SK-N-SH (cell line): ENCODE results near the gene PPL. TPM values are rescaled to one million over a fixed set of nuclear protein-coding genes. Genes with fewer than 3 reads are reported as not detected.

Source experiments
- CTCF ChIA-PET: fragments of 300-600, 350-600 bp; formaldehyde crosslinking; extraction: SDS; loops from one replicate; lab custom pipeline; 2021; lab: Yijun Ruan, JAX
- POLR2A ChIA-PET: fragments of 350-600 bp; sonication (Branson Sonifier 250); formaldehyde crosslinking; extraction: SDS; loops from one replicate; lab custom pipeline; 2020; ENCODE audit warnings: antibody characterized with exemption, inconsistent platforms; lab: Yijun Ruan, JAX
- DNase-seq: peaks from one replicate; pipeline ENCODE4 v3.0.0; 2012
- H2AFZ ChIP-seq: fragments of 200-600 bp; sonication (generic); 2 replicates; pipeline ENCODE4 v1.8.1; 2016; ENCODE audit warnings: antibody characterized with exemption, mild to moderate bottlenecking, low read depth
- H3F3A ChIP-seq: fragments of 200-600 bp; sonication (generic); replicated peaks from 2 replicates; pipeline ENCODE3; 2016; ENCODE audit warnings: antibody characterized with exemption, mild to moderate bottlenecking; ENCODE audit not compliant: insufficient read depth
- H3K27ac ChIP-seq, 2 experiments: fragments of 200-500 bp in 1 of 2; fragments of 200-600 bp in 1 of 2; sonication (Bioruptor generic) in 1 of 2; sonication (generic), shearing (Covaris generic) in 1 of 2; 2 replicates each; pipeline versions ENCODE4 v1.5.1 to v1.6.1; 2014 to 2016; ENCODE audit warnings: low read depth in 2 of 2, inconsistent platforms in 1 of 2, low read length in 1 of 2, mild to moderate bottlenecking in 1 of 2, mixed read lengths in 1 of 2
- H3K27me3 ChIP-seq: fragments of 200-600 bp; sonication (generic), shearing (Covaris generic); 2 replicates; pipeline ENCODE4 v1.6.1; 2016; ENCODE audit warnings: mixed run types; ENCODE audit not compliant: insufficient read depth
- H3K36me3 ChIP-seq, 2 experiments: fragments of 200-500 bp in 1 of 2; fragments of 200-600 bp in 1 of 2; sonication (Bioruptor generic) in 1 of 2; sonication (generic) in 1 of 2; replicated peaks in 1 of 2; 2 replicates each; pipeline versions ENCODE3 to v1.5.1; 2014 to 2016; ENCODE audit warnings: low read length in 1 of 2, mild to moderate bottlenecking in 1 of 2; ENCODE audit not compliant: insufficient read depth in 2 of 2, control insufficient read depth in 1 of 2
- H3K4me1 ChIP-seq, 2 experiments: fragments of 200-500 bp in 1 of 2; fragments of 200-600 bp in 1 of 2; sonication (Bioruptor generic) in 1 of 2; sonication (generic), shearing (Covaris generic) in 1 of 2; 2 replicates each; pipeline versions ENCODE4 v1.5.1 to v1.6.1; 2014 to 2016; ENCODE audit warnings: low read depth in 1 of 2, low read length in 1 of 2, mixed run types in 1 of 2; ENCODE audit not compliant: insufficient read depth in 2 of 2, control insufficient read depth in 1 of 2
- H3K4me2 ChIP-seq: fragments of 200-600 bp; sonication (generic), shearing (Covaris generic); 2 replicates; pipeline ENCODE4 v1.6.1; 2017; ENCODE audit warnings: mixed run types
- H3K4me3 ChIP-seq, 2 experiments: fragments of 200-500 bp in 1 of 2; fragments of 200-600 bp in 1 of 2; sonication (Bioruptor generic) in 1 of 2; sonication (generic), shearing (Covaris generic) in 1 of 2; 2 replicates each; pipeline versions ENCODE4 v1.5.1 to v1.8.1; 2014 to 2016; ENCODE audit warnings: low read depth in 2 of 2, inconsistent platforms in 1 of 2, low read length in 1 of 2, mild to moderate bottlenecking in 1 of 2, mixed read lengths in 1 of 2, moderate library complexity in 1 of 2
- H3K79me2 ChIP-seq: fragments of 200-600 bp; sonication (generic); 2 replicates; pipeline ENCODE4 v1.8.1; 2017; ENCODE audit warnings: mild to moderate bottlenecking; ENCODE audit not compliant: insufficient read depth
- H3K9ac ChIP-seq: fragments of 200-600 bp; sonication (generic); 2 replicates; pipeline ENCODE4 v1.6.1; 2017; ENCODE audit warnings: mixed run types
- H3K9me2 ChIP-seq: fragments of 200-600 bp; sonication (generic); 2 replicates; pipeline ENCODE4 v1.6.1; 2017; ENCODE audit warnings: mixed run types
- H3K9me3 ChIP-seq: fragments of 200-600 bp; sonication (generic); 2 replicates; pipeline ENCODE4 v1.6.1; 2017; ENCODE audit warnings: mixed run types, mild to moderate bottlenecking, moderate library complexity
- H4K20me1 ChIP-seq: fragments of 200-600 bp; sonication (generic); 2 replicates; pipeline ENCODE4 v1.6.1; 2017; ENCODE audit warnings: mild to moderate bottlenecking, mixed run types; ENCODE audit not compliant: insufficient read depth
- CHD2 ChIP-seq: fragments of 150-350 bp; IDR thresholded peaks from 2 replicates; pipeline ENCODE4 v1.6.1; 2018; ENCODE audit warnings: low read length; ENCODE audit not compliant: partially characterized antibody
- EP300 ChIP-seq, 2 experiments: IDR thresholded peaks; 2 replicates each; pipeline versions ENCODE4 v1.4.0 to v1.6.1; 2012; ENCODE audit warnings: borderline replicate concordance in 1 of 2, low read depth in 1 of 2, low read length in 1 of 2
- EZH2phosphoT487 ChIP-seq: fragments of 200-600 bp; sonication (generic); IDR thresholded peaks from 2 replicates; pipeline ENCODE4 v1.6.1; 2017; ENCODE audit warnings: low read depth, mixed run types, mild to moderate bottlenecking, antibody characterized with exemption, moderate library complexity, borderline replicate concordance
- MXI1 ChIP-seq: IDR thresholded peaks from 2 replicates; pipeline ENCODE4 v1.6.1; 2012; ENCODE audit warnings: mild to moderate bottlenecking, low read depth, low read length, improper control_type of control experiment
- NRF1 ChIP-seq: IDR thresholded peaks from 2 replicates; pipeline ENCODE4 v1.6.1; 2012; ENCODE audit warnings: low read depth, mild to moderate bottlenecking, low read length
- PBX3 ChIP-seq: IDR thresholded peaks from 2 replicates; pipeline ENCODE4; 2012
- POLR2AphosphoS5 ChIP-seq: IDR thresholded peaks from 2 replicates; pipeline ENCODE4 v1.6.1; 2012; ENCODE audit warnings: low read depth, low read length
- RAD21 ChIP-seq: IDR thresholded peaks from 2 replicates; pipeline ENCODE4 v1.6.1; 2012; ENCODE audit warnings: mild to moderate bottlenecking, low read length
- RCOR1 ChIP-seq: fragments of 150-350 bp; IDR thresholded peaks from 2 replicates; pipeline ENCODE4 v1.6.1; 2017; ENCODE audit warnings: antibody characterized with exemption, low read length
- REST ChIP-seq: IDR thresholded peaks from 2 replicates; pipeline ENCODE4 v1.6.1; 2012; ENCODE audit warnings: mild to moderate bottlenecking, low read depth, low read length, moderate library complexity
- RXRA ChIP-seq: IDR thresholded peaks from 2 replicates; pipeline ENCODE4 v1.4.0; 2012; ENCODE audit warnings: low read depth, mild to moderate bottlenecking, borderline replicate concordance
- SIN3A ChIP-seq: IDR thresholded peaks from 2 replicates; pipeline ENCODE4 v1.6.1; 2012; ENCODE audit warnings: low read depth, mild to moderate bottlenecking, low read length, moderate library complexity, borderline replicate concordance
- TEAD4 ChIP-seq: IDR thresholded peaks from 2 replicates; pipeline ENCODE4 v1.4.0; 2012; ENCODE audit warnings: mild to moderate bottlenecking, borderline replicate concordance; ENCODE audit not compliant: insufficient read depth
- ZBTB33 ChIP-seq: IDR thresholded peaks from 2 replicates; pipeline ENCODE4 v1.4.0; 2012; ENCODE audit warnings: low read depth, borderline replicate concordance
- WGBS: methylation state at CpG from one replicate; pipeline ENCODE4 v1.1.6; 2017; ENCODE audit warnings: low lambda C conversion rate; 5-methylcytosine and 5-hydroxymethylcytosine counted together
- polyA plus RNA-seq, 3 experiments: library from polyadenylated mRNA; depleted of rRNA; stranded (reverse); fragments of >200 nt; gene quantifications; 2 replicates each; pipeline ENCODE4 v1.2.3, GENCODE V29; 2012
- TF ChIP-seq, protein P1 (sequence below): IDR thresholded peaks from 2 replicates; pipeline ENCODE4 v1.4.0; 2012; ENCODE audit warnings: low read depth, borderline replicate concordance

PPL gene
- polyA plus RNA-seq, 1 of the 3 experiments (the other 2 are of a cell fraction), result 24.6 TPM

- no peaks in the 10 kb centered on the region for H4K20me1 ChIP-seq
- H3K36me3 ChIP-seq, result no peaks in the 10 kb centered on the region
- peak within 1 kb of the TSS; percentile 91 for H2AFZ ChIP-seq
- DNase-seq, result peak; percentile 100
- CTCF ChIA-PET, result interaction anchor here (0.5 to 2.7 kb wide), 5 partner anchors 10 to 543 kb away, joined by 3 to 16 read pairs (median 5); no protein-coding TSS in a partner anchor
- no peaks in the 10 kb centered on the region for H3K9me3 ChIP-seq
- POLR2A ChIA-PET, result no interaction called here
- H3K9ac ChIP-seq, result peak within 1 kb of the TSS; percentile 15; the same call in 1 of the 2 replicates
- peak within 1 kb of the TSS; percentile 52 to 68 for H3K4me3 ChIP-seq
- TF ChIP-seq MXI1 (peak; percentile 41), RXRA (no peak), NRF1 (peak; percentile 22; the same call in 1 of the 2 replicates), RAD21 (no peak), REST (peak; percentile 97), SIN3A (peak; percentile 71; the same call in 1 of the 2 replicates), EZH2phosphoT487 (no peak), TEAD4 (no peak)
- H3F3A ChIP-seq, result peaks cover 8% of the 10 kb centered on the region
- H3K4me2 ChIP-seq, result peak within 1 kb of the TSS; percentile 86
- 1% methylated on average over 48 of the region's 56 CpGs for WGBS
- peaks cover 0 to 8% of the 10 kb centered on the region in 2 experiments; a peak in 1 of 4 replicates for H3K4me1 ChIP-seq
- H3K27ac ChIP-seq, result no peak within 1 kb of the TSS
- no peaks in the 10 kb centered on the region for H3K27me3 ChIP-seq
- H3K9me2 ChIP-seq, result no peaks in the 10 kb centered on the region
- no peaks in the 10 kb centered on the region for H3K79me2 ChIP-seq
Observed at GRCh38 chr16:4957720-4958509, 21.0 kb upstream of the PPL start, which contains the start of gene SEC14L5. TSS of gene SEC14L5 (plus strand) at chr16:4958330. CDS start at chr16:4959324, 994 bp downstream.

GRCh38 chr16:4957420-4957719 lies 20.4 kb upstream of the PPL start:
- TF ChIP-seq POLR2AphosphoS5 (no peak), NRF1 (no peak), ZBTB33 (no peak), RCOR1 (no peak), EP300 (IDR thresholded peaks at IDR 0.05; ENCODE audit: borderline replicate concordance in 1 of 2, low read depth in 1 of 2, low read length in 1 of 2) (no peak), CHD2 (no peak), PBX3 (no peak), RXRA (no peak)
- TF ChIP-seq, protein P1, sequence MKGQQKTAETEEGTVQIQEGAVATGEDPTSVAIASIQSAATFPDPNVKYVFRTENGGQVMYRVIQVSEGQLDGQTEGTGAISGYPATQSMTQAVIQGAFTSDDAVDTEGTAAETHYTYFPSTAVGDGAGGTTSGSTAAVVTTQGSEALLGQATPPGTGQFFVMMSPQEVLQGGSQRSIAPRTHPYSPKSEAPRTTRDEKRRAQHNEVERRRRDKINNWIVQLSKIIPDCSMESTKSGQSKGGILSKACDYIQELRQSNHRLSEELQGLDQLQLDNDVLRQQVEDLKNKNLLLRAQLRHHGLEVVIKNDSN, result no peak
- Histone ChIP-seq H3K9me2 (no peaks in the 10 kb centered on the region), H3F3A (peaks cover 8% of the 10 kb centered on the region), H3K9ac (peak overlapping the region; percentile 15; the same call in 1 of the 2 replicates), H3K4me1 (peaks cover 0 to 8% of the 10 kb centered on the region in 2 experiments; a peak in 1 of 4 replicates), H4K20me1 (no peaks in the 10 kb centered on the region), H3K9me3 (no peaks in the 10 kb centered on the region), H2AFZ (peak overlapping the region; percentile 91), H3K27ac (no peak overlapping the region), H3K27me3 (no peaks in the 10 kb centered on the region), H3K79me2 (no peaks in the 10 kb centered on the region), H3K4me3 (peak overlapping the region; percentile 52 to 68), H3K4me2 (peak overlapping the region; percentile 86), H3K36me3 (no peaks in the 10 kb centered on the region)
- ChIA-PET CTCF (interaction anchor here (1.1 to 2.7 kb wide), 11 partner anchors 9 to 449 kb away, joined by 3 to 23 read pairs (median 6); partner anchors contain the start of gene PPL), POLR2A (no interaction called here)
- 11% methylated on average over 10 of the region's 10 CpGs for WGBS
- no peak for DNase-seq
